Neutrophil (primary cell): Measurements from ENCODE around the gene CIITA.

ENCODE experiments used
- H3K27ac ChIP-seq: fragments of 200-600 bp; sonication (generic); 2 replicates; pipeline ENCODE4 v1.5.1; 2016; ENCODE audit warnings: mild to moderate bottlenecking, moderate library complexity
- H3K27me3 ChIP-seq: fragments of 200-600 bp; sonication (generic); 2 replicates; pipeline ENCODE4 v1.6.0; 2016; ENCODE audit warnings: mild to moderate bottlenecking
- H3K36me3 ChIP-seq: fragments of 200-600 bp; sonication (generic); 2 replicates; pipeline ENCODE4 v1.5.1; 2017
- H3K4me1 ChIP-seq, 2 experiments: fragments of 200-600 bp in 1 of 2; sonication (generic) in 1 of 2; 1 replicate in 1 of 2; 2 replicates in 1 of 2; pipeline versions ENCODE4 v1.5.1 to v1.6.1; 2013 to 2016; ENCODE audit warnings: low read depth in 1 of 2, low read length in 1 of 2, mild to moderate bottlenecking in 1 of 2, moderate library complexity in 1 of 2; ENCODE audit not compliant: control insufficient read depth in 1 of 2, insufficient read depth in 1 of 2
- H3K4me3 ChIP-seq, 2 experiments: fragments of 200-600 bp in 1 of 2; sonication (generic) in 1 of 2; 1 replicate in 1 of 2; 2 replicates in 1 of 2; pipeline ENCODE4 v1.5.1; 2013 to 2016; ENCODE audit warnings: low read depth in 1 of 2, low read length in 1 of 2, mild to moderate bottlenecking in 1 of 2, moderate library complexity in 1 of 2
- H3K9me3 ChIP-seq: fragments of 200-600 bp; sonication (generic); 2 replicates; pipeline ENCODE4 v1.5.1; 2016
- TF ChIP-seq, protein P1 (sequence below): fragments of 200-600 bp; sonication (generic); IDR thresholded peaks from 2 replicates; pipeline ENCODE4 v1.5.1; 2016; ENCODE audit warnings: antibody characterized with exemption

CIITA gene

DNA sequence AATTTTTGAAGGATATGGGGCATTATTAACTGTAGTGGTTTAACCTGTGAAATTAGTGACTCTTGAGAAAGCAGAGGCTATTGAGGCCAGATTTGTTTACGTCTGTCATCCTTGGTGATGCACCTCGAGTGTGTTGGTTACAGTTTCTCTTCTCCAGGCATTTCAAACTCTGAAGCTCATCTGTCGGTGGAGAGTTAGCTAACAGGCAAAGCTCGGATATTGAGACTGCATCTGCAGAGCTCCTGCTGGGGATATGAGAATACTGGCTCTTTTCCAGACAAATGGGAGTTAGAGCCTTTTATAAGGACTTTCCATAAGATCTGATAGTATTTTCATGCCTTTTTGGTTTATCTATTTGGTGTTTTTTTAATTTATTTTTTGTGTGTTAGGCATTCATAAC is 74.0 kb downstream of the CIITA start:
- peak overlapping the region; percentile 78 for H3K27ac ChIP-seq
- peaks cover 47 to 60% of the 10 kb centered on the region in 2 experiments for H3K4me1 ChIP-seq
- no peak overlapping the region for H3K4me3 ChIP-seq
- TF ChIP-seq, protein P1, sequence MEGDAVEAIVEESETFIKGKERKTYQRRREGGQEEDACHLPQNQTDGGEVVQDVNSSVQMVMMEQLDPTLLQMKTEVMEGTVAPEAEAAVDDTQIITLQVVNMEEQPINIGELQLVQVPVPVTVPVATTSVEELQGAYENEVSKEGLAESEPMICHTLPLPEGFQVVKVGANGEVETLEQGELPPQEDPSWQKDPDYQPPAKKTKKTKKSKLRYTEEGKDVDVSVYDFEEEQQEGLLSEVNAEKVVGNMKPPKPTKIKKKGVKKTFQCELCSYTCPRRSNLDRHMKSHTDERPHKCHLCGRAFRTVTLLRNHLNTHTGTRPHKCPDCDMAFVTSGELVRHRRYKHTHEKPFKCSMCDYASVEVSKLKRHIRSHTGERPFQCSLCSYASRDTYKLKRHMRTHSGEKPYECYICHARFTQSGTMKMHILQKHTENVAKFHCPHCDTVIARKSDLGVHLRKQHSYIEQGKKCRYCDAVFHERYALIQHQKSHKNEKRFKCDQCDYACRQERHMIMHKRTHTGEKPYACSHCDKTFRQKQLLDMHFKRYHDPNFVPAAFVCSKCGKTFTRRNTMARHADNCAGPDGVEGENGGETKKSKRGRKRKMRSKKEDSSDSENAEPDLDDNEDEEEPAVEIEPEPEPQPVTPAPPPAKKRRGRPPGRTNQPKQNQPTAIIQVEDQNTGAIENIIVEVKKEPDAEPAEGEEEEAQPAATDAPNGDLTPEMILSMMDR: no peak
- no peaks in the 10 kb centered on the region for H3K9me3 ChIP-seq
- H3K36me3 ChIP-seq: no peaks in the 10 kb centered on the region
- H3K27me3 ChIP-seq: no peaks in the 10 kb centered on the region

DNA sequence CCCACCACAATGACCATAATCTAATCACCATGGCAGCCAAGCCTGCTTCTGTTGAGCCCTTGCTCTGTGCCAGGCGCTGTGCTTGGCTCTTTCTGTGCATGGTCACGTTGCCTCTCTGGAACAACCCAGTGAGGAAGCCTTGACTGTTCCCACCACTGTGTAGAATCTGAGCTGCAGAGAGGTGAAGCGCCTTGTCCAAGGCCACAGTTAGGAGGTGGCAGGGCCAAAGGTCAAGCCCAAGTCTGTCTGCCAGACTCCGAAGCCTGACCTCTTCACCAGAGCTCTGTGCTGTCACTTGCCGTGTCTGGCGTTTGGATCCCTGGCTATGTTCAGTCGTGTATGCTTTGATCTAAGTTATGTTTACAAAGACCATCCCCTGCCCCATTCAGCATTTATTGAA is 77.9 kb downstream of the CIITA start:
- TF ChIP-seq, protein P1: no peak
- Histone ChIP-seq H3K9me3 (no peaks in the 10 kb centered on the region), H3K27ac (no peak overlapping the region), H3K4me3 (no peak overlapping the region), H3K4me1 (peaks cover 24 to 26% of the 10 kb centered on the region in 2 experiments), H3K36me3 (peaks cover 9% of the 10 kb centered on the region), H3K27me3 (no peaks in the 10 kb centered on the region)

DNA sequence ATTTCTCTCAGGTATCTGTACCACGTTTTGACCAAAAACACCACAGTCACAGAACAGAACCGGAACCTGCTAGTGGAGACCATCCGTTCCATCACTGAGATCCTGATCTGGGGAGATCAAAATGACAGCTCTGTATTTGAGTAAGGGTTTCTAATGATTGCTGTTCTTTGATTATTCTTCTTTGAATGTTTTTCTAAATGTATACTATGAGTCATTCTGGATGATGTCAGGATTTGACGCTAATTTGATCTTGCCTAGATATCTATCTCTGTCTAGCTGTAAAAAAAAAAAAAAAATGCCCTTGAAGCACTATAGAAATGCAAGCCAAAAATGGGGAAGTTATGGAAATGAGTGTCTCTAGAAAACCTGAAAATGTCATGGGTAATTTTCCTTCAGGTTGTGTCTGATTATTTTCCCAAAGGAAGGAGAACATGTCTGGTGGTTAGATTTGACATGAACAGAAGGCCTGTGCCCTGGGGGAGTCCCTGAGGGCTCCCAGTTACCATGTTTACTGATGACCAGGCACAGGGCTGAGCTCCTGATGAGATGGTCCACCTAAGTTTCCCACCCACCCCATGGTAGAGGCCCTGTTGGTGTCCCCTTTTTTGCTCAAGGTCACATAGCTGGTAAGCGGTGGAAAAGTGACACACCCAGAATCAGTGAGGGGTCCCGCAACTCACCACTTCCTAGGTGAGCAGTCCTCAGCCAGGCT is 80.9 kb downstream of the CIITA start:
- Histone ChIP-seq H3K36me3 (peaks cover 32% of the 10 kb centered on the region), H3K9me3 (no peaks in the 10 kb centered on the region), H3K4me3 (no peak overlapping the region), H3K27ac (no peak overlapping the region), H3K4me1 (peaks cover 12 to 13% of the 10 kb centered on the region in 2 experiments), H3K27me3 (no peaks in the 10 kb centered on the region)
- TF ChIP-seq, protein P1: no peak

DNA sequence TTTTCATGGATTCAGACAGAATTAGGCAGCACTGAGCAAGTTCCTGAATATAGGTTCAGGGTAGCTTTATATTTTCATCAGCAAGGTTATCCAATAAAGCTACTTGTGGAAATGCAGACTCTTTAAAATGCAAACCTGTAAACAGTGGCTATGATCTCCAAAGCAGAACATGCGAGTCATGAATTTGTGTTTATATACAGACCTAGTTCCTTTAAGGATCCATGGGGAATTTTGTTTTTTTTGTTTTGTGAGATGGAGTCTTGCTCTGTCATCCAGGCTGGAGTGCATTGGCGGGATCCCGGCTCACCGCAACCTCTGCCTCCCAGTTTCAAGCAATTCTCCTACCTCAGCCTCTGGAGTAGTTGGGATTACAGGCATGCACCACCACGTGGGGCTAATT is 82.2 kb downstream of the CIITA start:
- Histone ChIP-seq H3K27ac (no peak overlapping the region), H3K27me3 (no peaks in the 10 kb centered on the region), H3K36me3 (peaks cover 41% of the 10 kb centered on the region), H3K4me1 (peaks cover 7 to 9% of the 10 kb centered on the region in 2 experiments), H3K9me3 (no peaks in the 10 kb centered on the region), H3K4me3 (no peak overlapping the region)
- TF ChIP-seq, protein P1: no peak

DNA sequence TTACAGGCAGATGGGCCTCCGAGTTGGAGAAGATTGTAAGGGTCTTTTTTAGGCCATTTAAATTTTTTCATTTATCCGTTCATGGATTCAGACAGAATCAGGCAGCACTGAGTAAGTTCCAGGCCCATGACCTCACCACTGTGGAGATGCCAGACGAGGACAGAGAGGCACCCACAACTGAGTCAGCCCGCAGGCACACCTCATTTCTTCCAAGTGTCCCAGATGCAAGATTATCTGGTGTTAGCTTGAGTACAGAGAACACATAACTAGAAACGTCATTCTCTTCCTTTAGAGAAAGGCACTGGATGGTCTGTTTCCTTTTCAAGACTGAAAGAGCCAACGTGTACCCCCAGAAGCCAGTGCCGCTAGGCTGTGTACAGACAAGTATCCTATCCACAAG is 84.2 kb downstream of the CIITA start:
- no peaks in the 10 kb centered on the region for H3K9me3 ChIP-seq
- peaks cover 6% of the 10 kb centered on the region in 2 experiments for H3K4me1 ChIP-seq
- peaks cover 51% of the 10 kb centered on the region for H3K36me3 ChIP-seq
- no peak overlapping the region for H3K27ac ChIP-seq
- TF ChIP-seq, protein P1: no peak
- H3K27me3 ChIP-seq: no peaks in the 10 kb centered on the region
- no peak overlapping the region for H3K4me3 ChIP-seq
